ENCODE data around the gene DISC1. TPM values are rescaled to one million over a fixed set of nuclear protein-coding genes. Genes with fewer than 3 reads are reported as not detected.
"Not testable (repeated sequence)": the region's sequence is repeated elsewhere in the genome, so short reads cannot be mapped to it uniquely, and the experiment has no call there.

DISC1 gene
- total RNA-seq, 1 experiment from 2014 or later = 3.3 TPM

- not testable (repeated sequence) for H3K27me3 ChIP-seq (replicated peaks); DNase-seq (ENCODE audit: low read depth in 1 of 2, low spot score in 2 of 2); H3K4me1 ChIP-seq (replicated peaks); H3K9me3 ChIP-seq (replicated peaks); H3K4me3 ChIP-seq; H3K36me3 ChIP-seq; H3K27ac ChIP-seq
Measured at GRCh38 chr1:231785073-231785472, 158.5 kb downstream of the DISC1 start.

DNA sequence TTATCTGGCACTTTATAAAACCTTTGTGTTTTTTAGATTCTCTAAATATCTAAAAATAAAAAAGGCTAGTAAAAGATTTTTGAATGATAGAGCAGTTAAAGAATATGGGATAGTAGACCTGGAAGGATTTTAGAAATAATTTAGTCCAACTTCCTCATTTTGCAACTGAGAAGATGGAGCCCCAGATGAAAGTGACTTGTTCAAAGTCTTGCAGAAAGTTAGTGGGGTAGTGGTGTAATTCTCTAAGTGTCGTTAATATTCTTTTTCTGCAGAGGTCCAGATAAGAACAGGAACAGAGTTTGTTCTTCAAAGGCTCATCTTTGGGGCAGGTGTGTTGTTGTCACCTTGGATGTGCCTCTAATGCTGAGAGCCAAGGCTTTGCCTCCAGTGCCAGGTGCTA lies 159.5 kb downstream of the DISC1 start:
- Histone ChIP-seq H3K9me3 (replicated peaks) (no peaks in the 10 kb centered on the region), H3K4me1 (replicated peaks) (no peaks in the 10 kb centered on the region), H3K27me3 (replicated peaks) (no peaks in the 10 kb centered on the region), H3K4me3 (no peak overlapping the region), H3K36me3 (no peaks in the 10 kb centered on the region), H3K27ac (no peak overlapping the region)
- no peak for DNase-seq (ENCODE audit: low read depth in 1 of 2, low spot score in 2 of 2)

- Histone ChIP-seq H3K36me3 (no peaks in the 10 kb centered on the region), H3K27me3 (replicated peaks) (no peaks in the 10 kb centered on the region), H3K4me1 (replicated peaks) (no peaks in the 10 kb centered on the region), H3K4me3 (no peak overlapping the region), H3K9me3 (replicated peaks) (no peaks in the 10 kb centered on the region), H3K27ac (no peak overlapping the region)
- DNase-seq (ENCODE audit: low read depth in 1 of 2, low spot score in 2 of 2) = no peak
Measured at GRCh38 chr1:231792634-231793033, 166.0 kb downstream of the DISC1 start.

- no peaks in the 10 kb centered on the region for H3K27me3 ChIP-seq (replicated peaks)
- no peak overlapping the region for H3K27ac ChIP-seq
- no peak overlapping the region for H3K4me3 ChIP-seq
- DNase-seq (ENCODE audit: low read depth in 1 of 2, low spot score in 2 of 2) = no peak
- no peaks in the 10 kb centered on the region for H3K9me3 ChIP-seq (replicated peaks)
- H3K4me1 ChIP-seq (replicated peaks) = no peaks in the 10 kb centered on the region
- no peaks in the 10 kb centered on the region for H3K36me3 ChIP-seq
Measured at GRCh38 chr1:231793893-231794292, 167.3 kb downstream of the DISC1 start.

GRCh38 chr1:231796141-231796540 lies 169.6 kb downstream of the DISC1 start:
- H3K4me1 ChIP-seq (replicated peaks) = peaks cover 6% of the 10 kb centered on the region
- H3K4me3 ChIP-seq = no peak overlapping the region
- no peaks in the 10 kb centered on the region for H3K27me3 ChIP-seq (replicated peaks)
- no peaks in the 10 kb centered on the region for H3K9me3 ChIP-seq (replicated peaks)
- H3K36me3 ChIP-seq = no peaks in the 10 kb centered on the region
- DNase-seq (ENCODE audit: low read depth in 1 of 2, low spot score in 2 of 2) = no peak
- no peak overlapping the region for H3K27ac ChIP-seq

- Histone ChIP-seq H3K4me1 (replicated peaks) (peaks cover 8% of the 10 kb centered on the region), H3K27me3 (replicated peaks) (no peaks in the 10 kb centered on the region), H3K36me3 (no peaks in the 10 kb centered on the region), H3K4me3 (no peak overlapping the region), H3K27ac (no peak overlapping the region), H3K9me3 (replicated peaks) (no peaks in the 10 kb centered on the region)
- DNase-seq (ENCODE audit: low read depth in 1 of 2, low spot score in 2 of 2) = no peak
Measured at GRCh38 chr1:231799363-231799986, 172.9 kb downstream of the DISC1 start.

DNA sequence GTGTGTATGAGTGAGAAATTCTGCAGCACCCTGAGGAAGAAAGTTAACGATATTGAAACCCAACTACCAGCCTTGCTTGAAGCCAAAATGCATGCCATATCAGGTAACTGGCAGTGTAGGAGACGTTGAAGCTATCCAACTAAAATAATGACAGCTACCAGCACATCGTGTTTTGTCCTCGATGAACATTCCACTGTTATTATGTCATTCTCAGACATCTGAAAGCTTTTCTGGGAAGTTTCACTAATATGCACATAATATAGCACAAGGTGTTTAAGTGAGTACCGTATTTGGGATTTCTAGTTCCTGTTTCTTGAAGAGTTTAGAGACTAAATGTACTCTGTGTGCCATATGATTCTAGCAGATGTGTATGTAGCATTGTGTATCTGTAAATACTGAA lies 173.5 kb downstream of the DISC1 start:
- no peaks in the 10 kb centered on the region for H3K36me3 ChIP-seq
- no peaks in the 10 kb centered on the region for H3K9me3 ChIP-seq (replicated peaks)
- H3K4me1 ChIP-seq (replicated peaks) = peaks cover 8% of the 10 kb centered on the region
- H3K27ac ChIP-seq = no peak overlapping the region
- H3K27me3 ChIP-seq (replicated peaks) = no peaks in the 10 kb centered on the region
- DNase-seq (ENCODE audit: low read depth in 1 of 2, low spot score in 2 of 2) = no peak
- no peak overlapping the region for H3K4me3 ChIP-seq

DNA sequence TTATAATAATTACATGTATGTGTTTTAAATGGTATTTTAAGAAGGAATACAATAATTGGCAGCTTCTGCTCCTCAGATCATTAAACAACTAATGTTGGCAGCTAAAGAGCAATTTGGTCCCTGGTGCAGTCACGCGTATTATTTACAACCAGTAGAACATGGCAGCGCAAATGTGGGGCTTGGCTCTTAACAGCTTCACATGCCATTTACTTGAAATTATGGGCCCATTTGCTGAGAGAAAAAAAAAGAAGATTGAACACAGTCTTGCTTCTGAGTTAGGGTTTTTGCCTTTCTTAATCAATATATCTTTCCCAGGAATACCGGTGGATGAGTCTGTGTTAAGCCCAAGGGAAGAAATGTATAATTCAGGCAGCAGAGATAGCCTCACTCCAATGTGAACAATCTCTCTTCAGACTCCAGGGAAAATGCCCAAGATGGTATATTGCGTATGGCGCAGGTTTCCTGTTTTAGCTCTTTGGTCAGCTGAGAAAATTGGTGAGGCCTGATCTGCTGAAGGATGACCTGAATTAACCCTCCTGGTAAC lies 174.5 kb downstream of the DISC1 start:
- H3K9me3 ChIP-seq (replicated peaks) = no peaks in the 10 kb centered on the region
- H3K27me3 ChIP-seq (replicated peaks) = no peaks in the 10 kb centered on the region
- no peak overlapping the region for H3K27ac ChIP-seq
- DNase-seq (ENCODE audit: low read depth in 1 of 2, low spot score in 2 of 2) = no peak
- peaks cover 8% of the 10 kb centered on the region for H3K4me1 ChIP-seq (replicated peaks)
- H3K4me3 ChIP-seq = no peak overlapping the region
- no peaks in the 10 kb centered on the region for H3K36me3 ChIP-seq

DNA sequence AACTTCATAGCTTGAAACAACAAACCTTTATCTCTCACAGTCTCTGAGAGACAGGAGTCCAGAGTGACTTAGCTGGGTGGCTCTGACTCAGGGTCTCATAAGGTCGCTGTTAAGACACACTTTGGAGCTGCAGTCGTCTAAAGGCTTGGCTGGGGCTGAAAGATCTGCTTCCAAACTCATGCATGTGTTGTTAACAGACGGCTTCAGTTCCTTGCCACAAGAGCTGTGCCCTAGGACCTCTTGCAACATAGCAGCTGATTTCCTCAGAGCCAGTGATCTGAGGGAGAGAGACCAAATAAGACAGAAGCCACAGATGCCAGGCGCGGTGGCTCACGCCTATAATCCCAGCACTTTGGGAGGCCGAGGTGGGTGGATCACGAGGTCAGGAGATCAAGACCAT lies 176.8 kb downstream of the DISC1 start:
- no peaks in the 10 kb centered on the region for H3K9me3 ChIP-seq (replicated peaks)
- no peaks in the 10 kb centered on the region for H3K36me3 ChIP-seq
- no peak for DNase-seq (ENCODE audit: low read depth in 1 of 2, low spot score in 2 of 2)
- peaks cover 9% of the 10 kb centered on the region for H3K4me1 ChIP-seq (replicated peaks)
- H3K27ac ChIP-seq = no peak overlapping the region
- no peaks in the 10 kb centered on the region for H3K27me3 ChIP-seq (replicated peaks)
- H3K4me3 ChIP-seq = no peak overlapping the region

- DNase-seq (ENCODE audit: low read depth in 1 of 2, low spot score in 2 of 2) = no peak
- no peaks in the 10 kb centered on the region for H3K36me3 ChIP-seq
Measured at GRCh38 chr1:231806623-231807495, 180.3 kb downstream of the DISC1 start.

DNA sequence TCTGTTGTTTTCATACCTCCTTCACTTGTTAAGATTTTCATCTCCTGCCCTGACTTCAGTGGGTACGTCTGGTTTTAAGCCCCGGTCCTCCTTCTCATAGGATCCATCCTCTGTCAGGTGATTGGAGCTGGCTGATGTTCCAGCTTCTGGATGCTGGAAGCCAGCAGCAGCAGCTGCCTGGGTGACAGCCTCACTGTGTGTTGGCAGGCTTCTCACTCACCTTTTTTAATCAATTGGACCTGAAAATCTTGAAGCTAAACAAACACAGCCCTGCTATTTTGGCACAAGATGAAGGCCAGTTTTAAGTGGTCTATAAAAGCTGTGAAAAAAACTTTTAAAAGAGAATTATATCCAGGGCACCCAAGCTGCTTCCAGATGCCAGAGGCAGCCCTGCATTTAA lies 181.0 kb downstream of the DISC1 start:
- Histone ChIP-seq H3K27ac (no peak overlapping the region), H3K27me3 (replicated peaks) (no peaks in the 10 kb centered on the region), H3K9me3 (replicated peaks) (no peaks in the 10 kb centered on the region), H3K36me3 (no peaks in the 10 kb centered on the region), H3K4me3 (no peak overlapping the region), H3K4me1 (replicated peaks) (peaks cover 12% of the 10 kb centered on the region)
- no peak for DNase-seq (ENCODE audit: low read depth in 1 of 2, low spot score in 2 of 2)

More at GRCh38 chr1:231806623-231807495, 180.3 kb downstream of the DISC1 start:
- Histone ChIP-seq H3K4me3 (no peak overlapping the region), H3K27ac (no peak overlapping the region), H3K27me3 (replicated peaks) (no peaks in the 10 kb centered on the region), H3K9me3 (replicated peaks) (no peaks in the 10 kb centered on the region), H3K4me1 (replicated peaks) (peaks cover 12% of the 10 kb centered on the region)

DNA sequence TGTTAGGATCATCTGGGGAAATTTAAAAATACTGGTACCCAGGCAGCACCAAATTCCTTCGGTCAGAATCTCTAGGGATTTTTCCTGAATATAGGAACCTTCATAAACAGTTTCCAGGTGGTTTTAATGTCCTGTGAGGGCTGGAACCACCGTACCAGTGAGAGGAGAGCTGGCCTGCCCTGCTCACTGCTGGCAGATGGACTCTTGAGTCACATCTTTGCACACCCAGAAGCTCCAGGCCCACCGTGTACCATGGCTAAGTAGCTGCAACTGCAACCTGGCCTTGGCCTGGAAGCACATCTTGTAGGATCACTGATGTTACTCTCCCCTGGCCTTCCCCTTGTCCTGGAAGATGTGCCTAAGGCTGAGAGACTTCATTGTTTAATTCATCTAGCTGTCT lies 181.5 kb downstream of the DISC1 start:
- H3K27ac ChIP-seq = no peak overlapping the region
- no peaks in the 10 kb centered on the region for H3K9me3 ChIP-seq (replicated peaks)
- DNase-seq (ENCODE audit: low read depth in 1 of 2, low spot score in 2 of 2) = no peak
- no peaks in the 10 kb centered on the region for H3K36me3 ChIP-seq
- H3K4me3 ChIP-seq = no peak overlapping the region
- H3K27me3 ChIP-seq (replicated peaks) = no peaks in the 10 kb centered on the region
- peaks cover 12% of the 10 kb centered on the region for H3K4me1 ChIP-seq (replicated peaks)

DNA sequence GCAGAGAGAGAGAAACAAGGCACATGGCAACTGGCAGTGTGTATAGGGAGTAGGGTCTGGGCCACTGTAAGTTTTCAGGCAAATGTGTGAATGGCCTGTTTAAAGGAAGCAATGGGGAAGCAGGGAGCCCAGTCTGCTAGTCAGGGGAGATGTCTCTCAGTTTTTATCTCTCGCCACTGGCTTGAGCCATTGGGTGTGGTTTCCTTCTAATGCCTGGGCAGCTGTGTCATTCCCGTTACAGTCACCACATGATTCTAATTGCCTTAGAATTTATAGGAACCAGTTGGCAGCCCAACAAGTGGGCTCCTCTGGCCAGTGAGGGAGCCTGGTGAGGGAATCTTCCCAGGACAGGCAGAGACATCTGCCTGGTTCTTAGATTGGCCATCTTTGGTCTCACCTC lies 182.4 kb downstream of the DISC1 start:
- H3K27me3 ChIP-seq (replicated peaks) = no peaks in the 10 kb centered on the region
- no peak overlapping the region for H3K27ac ChIP-seq
- H3K4me3 ChIP-seq = no peak overlapping the region
- peaks cover 11% of the 10 kb centered on the region for H3K4me1 ChIP-seq (replicated peaks)
- DNase-seq (ENCODE audit: low read depth in 1 of 2, low spot score in 2 of 2) = no peak
- no peaks in the 10 kb centered on the region for H3K36me3 ChIP-seq
- no peaks in the 10 kb centered on the region for H3K9me3 ChIP-seq (replicated peaks)

DNA sequence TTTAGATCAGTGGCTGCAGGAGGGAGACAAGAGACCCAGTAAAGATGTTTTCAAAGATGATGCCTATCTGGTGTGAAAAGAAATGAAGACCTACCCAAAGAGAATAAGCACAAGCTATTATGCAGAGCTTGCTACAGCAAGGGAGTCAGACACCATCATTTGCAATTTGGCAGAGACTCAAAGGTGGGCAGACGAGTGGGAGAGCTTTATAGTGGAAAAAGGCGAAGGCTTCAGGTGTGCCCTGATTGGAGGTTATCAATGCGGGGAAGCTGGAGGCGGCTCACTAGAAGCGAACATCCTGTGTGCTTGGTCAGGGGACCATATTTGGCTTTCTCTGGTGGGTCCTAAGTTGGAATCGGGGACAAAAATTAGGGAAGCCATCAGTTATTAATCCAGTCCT lies 183.8 kb downstream of the DISC1 start:
- Histone ChIP-seq H3K4me1 (replicated peaks) (peaks cover 9% of the 10 kb centered on the region), H3K9me3 (replicated peaks) (no peaks in the 10 kb centered on the region), H3K36me3 (no peaks in the 10 kb centered on the region), H3K27ac (no peak overlapping the region), H3K4me3 (no peak overlapping the region), H3K27me3 (replicated peaks) (no peaks in the 10 kb centered on the region)
- no peak for DNase-seq (ENCODE audit: low read depth in 1 of 2, low spot score in 2 of 2)
